ENCODE results near the gene UBE2R2. TPM values are rescaled to one million over a fixed set of nuclear protein-coding genes. Genes with fewer than 3 reads are reported as not detected.

The UBE2R2 gene
- total and polyA plus RNA-seq, 2 of the 4 experiments (the other 2 are of a cell fraction), result 12.7 to 24.8 TPM

- no peaks in the 10 kb centered on the region for H3K36me3 ChIP-seq (ENCODE audit: control insufficient read depth, insufficient read depth, low read length)
- POLR2A ChIA-PET (ENCODE audit: unreplicated experiment), result no interaction called here
- H3K79me1 ChIP-seq (ENCODE audit: low read depth in 1 of 2, low read length in 2 of 2), result no peaks in the 10 kb centered on the region
- no peak overlapping the region for H2AK9ac ChIP-seq (replicated peaks; ENCODE audit: low read depth, low read length, poor library complexity)
- no peaks in the 10 kb centered on the region for H3K9me3 ChIP-seq (ENCODE audit: control insufficient read depth, insufficient read depth, low read length)
- dilution Hi-C loops (cut with HindIII; ENCODE audit: low sequenced_read_pairs, unreplicated experiment) (no loop called here), intact Hi-C loops (cut with micrococcal nuclease) (no loop called here), in situ Hi-C loops (cut with MboI; ENCODE audit: low sequenced_read_pairs) (no loop called here)
- no peak overlapping the region for H2BK15ac ChIP-seq (ENCODE audit: low read depth, low read length)
- no peak for TF ChIP-seq CEBPB (IDR thresholded peaks at IDR 0.05; ENCODE audit: low read depth, low read length)
- TF ChIP-seq NFE2L2 (IDR thresholded peaks at IDR 0.05; ENCODE audit: low read depth, low read length), result no peak
- TF ChIP-seq POLR2A (IDR thresholded peaks at IDR 0.05; ENCODE audit: low read depth, low read length), result no peak
- no peak for TF ChIP-seq BHLHE40 (IDR thresholded peaks at IDR 0.05; ENCODE audit: low read depth, low read length)
- TF ChIP-seq, protein P1, sequence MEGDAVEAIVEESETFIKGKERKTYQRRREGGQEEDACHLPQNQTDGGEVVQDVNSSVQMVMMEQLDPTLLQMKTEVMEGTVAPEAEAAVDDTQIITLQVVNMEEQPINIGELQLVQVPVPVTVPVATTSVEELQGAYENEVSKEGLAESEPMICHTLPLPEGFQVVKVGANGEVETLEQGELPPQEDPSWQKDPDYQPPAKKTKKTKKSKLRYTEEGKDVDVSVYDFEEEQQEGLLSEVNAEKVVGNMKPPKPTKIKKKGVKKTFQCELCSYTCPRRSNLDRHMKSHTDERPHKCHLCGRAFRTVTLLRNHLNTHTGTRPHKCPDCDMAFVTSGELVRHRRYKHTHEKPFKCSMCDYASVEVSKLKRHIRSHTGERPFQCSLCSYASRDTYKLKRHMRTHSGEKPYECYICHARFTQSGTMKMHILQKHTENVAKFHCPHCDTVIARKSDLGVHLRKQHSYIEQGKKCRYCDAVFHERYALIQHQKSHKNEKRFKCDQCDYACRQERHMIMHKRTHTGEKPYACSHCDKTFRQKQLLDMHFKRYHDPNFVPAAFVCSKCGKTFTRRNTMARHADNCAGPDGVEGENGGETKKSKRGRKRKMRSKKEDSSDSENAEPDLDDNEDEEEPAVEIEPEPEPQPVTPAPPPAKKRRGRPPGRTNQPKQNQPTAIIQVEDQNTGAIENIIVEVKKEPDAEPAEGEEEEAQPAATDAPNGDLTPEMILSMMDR (conservative IDR thresholded peaks at IDR 0.05; ENCODE audit: low read depth, low read length), result no peak
- TF ChIP-seq MAZ (IDR thresholded peaks at IDR 0.05; ENCODE audit: borderline replicate concordance, low read depth, low read length), result no peak
- no peak for TF ChIP-seq CHD1 (IDR thresholded peaks at IDR 0.05; ENCODE audit: low read depth, low read length)
- TF ChIP-seq USF2 (IDR thresholded peaks at IDR 0.05; ENCODE audit: low read depth, low read length), result no peak
- no peak for TF ChIP-seq MXI1 (IDR thresholded peaks at IDR 0.05; ENCODE audit: borderline replicate concordance, low read depth, low read length)
- no peak for TF ChIP-seq MAFK (IDR thresholded peaks at IDR 0.05; ENCODE audit: low read depth, low read length)
- no peak for TF ChIP-seq RAD21 (IDR thresholded peaks at IDR 0.05; ENCODE audit: low read length)
- TF ChIP-seq, protein P2, sequence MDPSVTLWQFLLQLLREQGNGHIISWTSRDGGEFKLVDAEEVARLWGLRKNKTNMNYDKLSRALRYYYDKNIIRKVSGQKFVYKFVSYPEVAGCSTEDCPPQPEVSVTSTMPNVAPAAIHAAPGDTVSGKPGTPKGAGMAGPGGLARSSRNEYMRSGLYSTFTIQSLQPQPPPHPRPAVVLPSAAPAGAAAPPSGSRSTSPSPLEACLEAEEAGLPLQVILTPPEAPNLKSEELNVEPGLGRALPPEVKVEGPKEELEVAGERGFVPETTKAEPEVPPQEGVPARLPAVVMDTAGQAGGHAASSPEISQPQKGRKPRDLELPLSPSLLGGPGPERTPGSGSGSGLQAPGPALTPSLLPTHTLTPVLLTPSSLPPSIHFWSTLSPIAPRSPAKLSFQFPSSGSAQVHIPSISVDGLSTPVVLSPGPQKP (IDR thresholded peaks at IDR 0.05; ENCODE audit: borderline replicate concordance, low read depth, low read length), result no peak
- peaks cover 15% of the 10 kb centered on the region for H3K27me3 ChIP-seq (ENCODE audit: control insufficient read depth, insufficient read depth, low read length)
- no peak overlapping the region for H2AFZ ChIP-seq (replicated peaks; ENCODE audit: low read length, poor library complexity)
- no peak overlapping the region for H3K18ac ChIP-seq (ENCODE audit: low read depth, low read length)
- H2BK5ac ChIP-seq (ENCODE audit: low read depth, low read length, poor library complexity, severe bottlenecking), result no peak overlapping the region
- H3K4me2 ChIP-seq (ENCODE audit: low read depth, low read length), result no peak overlapping the region
- H3K9me1 ChIP-seq (ENCODE audit: insufficient read depth, low read length), result peaks cover 3% of the 10 kb centered on the region
- H4K20me1 ChIP-seq (ENCODE audit: insufficient read depth, low read length), result no peaks in the 10 kb centered on the region
- no peak overlapping the region for H2BK120ac ChIP-seq (ENCODE audit: low read depth, low read length)
- no peak overlapping the region for H3K4me3 ChIP-seq (ENCODE audit: insufficient read depth, low read depth, low read length)
- CTCF ChIA-PET, result no interaction called here
- H2BK20ac ChIP-seq (ENCODE audit: low read depth, low read length), result no peak overlapping the region
- H4K8ac ChIP-seq (ENCODE audit: low read depth in 2 of 2, low read length in 2 of 2), result no peak overlapping the region
- no peak overlapping the region for H4K5ac ChIP-seq (ENCODE audit: low read depth, low read length)
- H2AK5ac ChIP-seq (ENCODE audit: low read depth, low read length), result no peak overlapping the region
- no peak overlapping the region for H3K27ac ChIP-seq (ENCODE audit: insufficient read depth, low read length)
- H3K9ac ChIP-seq (ENCODE audit: low read depth, low read length), result no peak overlapping the region
- H3K14ac ChIP-seq (replicated peaks; ENCODE audit: low read depth, low read length), result no peak overlapping the region
- H3K4me1 ChIP-seq (ENCODE audit: control insufficient read depth, insufficient read depth, low read length), result peaks cover 7% of the 10 kb centered on the region
- BruUV-seq (replicated peaks), result no TSS peak
- ATAC-seq (ENCODE audit: low read depth) (no peak), DNase-seq (no peak)
- no peak overlapping the region for H4K91ac ChIP-seq (ENCODE audit: insufficient read depth, low read depth, low read length)
- no peak overlapping the region for H3K56ac ChIP-seq (ENCODE audit: extremely low read depth, insufficient read depth, low read length)
- no peak overlapping the region for H3K4ac ChIP-seq (ENCODE audit: low read depth, low read length)
- no peak overlapping the region for H3K23ac ChIP-seq (ENCODE audit: low read depth, low read length)
- no CpG with 5 or more reads among the region's 2 CpGs for WGBS, 2 experiments (ENCODE audit: extremely low coverage in 2 of 2, insufficient read length in 1 of 2)
Measured at GRCh38 chr9:33786681-33787080, 30.3 kb upstream of the UBE2R2 start.
